ENCODE measurements around the gene PRDM16. TPM values are rescaled to one million over a fixed set of nuclear protein-coding genes. Genes with fewer than 3 reads are reported as not detected.

The PRDM16 gene
- total RNA-seq, 1 donor from 2014 or later = 0.79 TPM

DNA sequence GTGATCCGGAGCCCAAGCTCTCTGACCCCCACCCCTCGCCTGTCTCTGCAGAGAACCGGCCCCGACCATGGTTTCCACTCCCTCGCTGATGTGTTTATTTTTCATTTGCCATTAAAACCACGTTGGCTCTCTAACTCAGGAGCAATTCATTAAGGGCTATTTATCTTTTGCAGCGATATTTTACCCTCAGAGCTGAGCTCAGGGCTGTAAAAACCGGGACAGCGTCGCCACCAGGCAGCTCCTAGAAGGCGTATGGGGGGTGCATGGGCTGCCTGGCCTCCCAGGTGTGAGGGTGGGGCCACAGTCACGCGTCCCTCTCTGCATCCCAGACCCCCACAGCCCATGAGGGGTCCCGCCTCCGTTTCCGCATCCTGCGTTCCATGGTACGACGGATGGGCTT lies 71.4 kb downstream of the PRDM16 start:
- FAIRE-seq (no peak), DNase-seq (ENCODE audit: low read depth) (no peak)
- H3K4me3 ChIP-seq (ENCODE audit: low read depth, low read length) = no peak overlapping the region
- TF ChIP-seq, protein P1, sequence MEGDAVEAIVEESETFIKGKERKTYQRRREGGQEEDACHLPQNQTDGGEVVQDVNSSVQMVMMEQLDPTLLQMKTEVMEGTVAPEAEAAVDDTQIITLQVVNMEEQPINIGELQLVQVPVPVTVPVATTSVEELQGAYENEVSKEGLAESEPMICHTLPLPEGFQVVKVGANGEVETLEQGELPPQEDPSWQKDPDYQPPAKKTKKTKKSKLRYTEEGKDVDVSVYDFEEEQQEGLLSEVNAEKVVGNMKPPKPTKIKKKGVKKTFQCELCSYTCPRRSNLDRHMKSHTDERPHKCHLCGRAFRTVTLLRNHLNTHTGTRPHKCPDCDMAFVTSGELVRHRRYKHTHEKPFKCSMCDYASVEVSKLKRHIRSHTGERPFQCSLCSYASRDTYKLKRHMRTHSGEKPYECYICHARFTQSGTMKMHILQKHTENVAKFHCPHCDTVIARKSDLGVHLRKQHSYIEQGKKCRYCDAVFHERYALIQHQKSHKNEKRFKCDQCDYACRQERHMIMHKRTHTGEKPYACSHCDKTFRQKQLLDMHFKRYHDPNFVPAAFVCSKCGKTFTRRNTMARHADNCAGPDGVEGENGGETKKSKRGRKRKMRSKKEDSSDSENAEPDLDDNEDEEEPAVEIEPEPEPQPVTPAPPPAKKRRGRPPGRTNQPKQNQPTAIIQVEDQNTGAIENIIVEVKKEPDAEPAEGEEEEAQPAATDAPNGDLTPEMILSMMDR (IDR thresholded peaks at IDR 0.05; ENCODE audit: insufficient read depth, low read length, severe bottlenecking) = no peak
- H3K36me3 ChIP-seq (ENCODE audit: control insufficient read depth, insufficient read depth, low read length) = no peaks in the 10 kb centered on the region
- no peaks in the 10 kb centered on the region for H3K27me3 ChIP-seq (ENCODE audit: control insufficient read depth, insufficient read depth, low read length)

DNA sequence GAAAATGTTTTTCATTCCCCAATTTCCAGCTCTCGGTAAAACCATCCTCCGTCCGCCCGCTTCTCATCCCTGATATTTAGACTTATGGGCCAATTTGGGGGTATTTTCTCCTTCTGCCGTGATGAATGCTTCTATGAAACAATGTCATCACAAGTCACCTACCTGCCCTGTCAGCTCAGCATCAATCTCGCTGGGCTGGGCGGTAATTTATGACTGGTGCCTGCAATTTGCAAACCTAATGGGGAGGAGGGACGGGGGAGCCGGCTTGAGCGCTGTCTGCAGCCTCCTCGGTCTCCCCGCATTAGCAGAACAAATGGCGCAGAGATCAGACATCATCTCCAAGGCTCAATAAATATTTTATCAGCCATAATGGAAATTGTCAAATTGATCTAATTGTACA lies 72.1 kb downstream of the PRDM16 start:
- Histone ChIP-seq H3K36me3 (ENCODE audit: control insufficient read depth, insufficient read depth, low read length) (no peaks in the 10 kb centered on the region), H3K27me3 (ENCODE audit: control insufficient read depth, insufficient read depth, low read length) (no peaks in the 10 kb centered on the region), H3K4me3 (ENCODE audit: low read depth, low read length) (no peak overlapping the region)
- no peak for FAIRE-seq
- TF ChIP-seq, protein P1 (IDR thresholded peaks at IDR 0.05; ENCODE audit: insufficient read depth, low read length, severe bottlenecking) = no peak
- DNase-seq (ENCODE audit: low read depth) = no peak

DNA sequence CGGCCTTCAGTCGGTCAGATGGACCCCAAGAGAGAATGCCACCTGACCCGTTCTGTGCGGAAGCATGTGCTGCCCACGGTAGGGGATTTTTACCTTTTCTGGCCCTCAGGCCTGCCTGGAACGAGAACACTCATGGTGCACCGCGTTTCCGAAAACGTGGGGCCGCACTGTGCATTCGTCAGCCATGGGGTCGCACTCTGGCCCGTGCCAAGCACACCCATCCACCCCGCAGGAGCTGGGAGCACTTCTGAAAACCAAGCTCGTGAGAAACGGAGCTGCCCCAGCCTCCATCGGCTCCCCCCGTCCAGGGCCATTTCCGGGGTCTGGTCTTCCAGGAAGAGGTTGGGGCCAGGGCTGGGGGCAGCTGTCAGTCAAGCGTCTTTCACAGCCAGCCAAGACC lies 72.8 kb downstream of the PRDM16 start:
- H3K4me3 ChIP-seq (ENCODE audit: low read depth, low read length) = no peak overlapping the region
- no peak for FAIRE-seq
- no peak for DNase-seq (ENCODE audit: low read depth)
- TF ChIP-seq, protein P1 (IDR thresholded peaks at IDR 0.05; ENCODE audit: insufficient read depth, low read length, severe bottlenecking) = no peak
- no peaks in the 10 kb centered on the region for H3K36me3 ChIP-seq (ENCODE audit: control insufficient read depth, insufficient read depth, low read length)
- no peaks in the 10 kb centered on the region for H3K27me3 ChIP-seq (ENCODE audit: control insufficient read depth, insufficient read depth, low read length)

DNA sequence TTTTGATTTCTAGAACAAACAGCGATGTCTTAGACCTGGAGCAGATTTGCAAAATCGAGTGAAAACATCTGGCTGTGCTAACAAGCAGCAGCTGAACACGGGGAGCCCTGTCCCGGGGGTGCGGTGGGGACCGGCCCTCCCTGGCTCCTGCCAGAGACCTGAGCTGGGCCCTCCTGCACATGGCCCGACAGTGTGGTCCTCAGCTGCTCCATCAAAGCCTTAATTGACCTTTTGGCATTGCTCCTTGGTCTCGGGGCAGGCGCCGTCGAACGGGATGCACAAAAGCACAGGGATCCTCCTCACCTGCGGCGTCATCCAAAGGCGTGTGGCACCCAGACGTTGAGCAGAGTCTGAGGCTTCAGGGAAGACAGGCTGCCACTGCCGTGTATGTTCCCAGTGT lies 73.2 kb downstream of the PRDM16 start:
- no peaks in the 10 kb centered on the region for H3K36me3 ChIP-seq (ENCODE audit: control insufficient read depth, insufficient read depth, low read length)
- TF ChIP-seq, protein P1 (IDR thresholded peaks at IDR 0.05; ENCODE audit: insufficient read depth, low read length, severe bottlenecking) = no peak
- H3K4me3 ChIP-seq (ENCODE audit: low read depth, low read length) = no peak overlapping the region
- DNase-seq (ENCODE audit: low read depth) (no peak), FAIRE-seq (no peak)
- H3K27me3 ChIP-seq (ENCODE audit: control insufficient read depth, insufficient read depth, low read length) = no peaks in the 10 kb centered on the region

DNA sequence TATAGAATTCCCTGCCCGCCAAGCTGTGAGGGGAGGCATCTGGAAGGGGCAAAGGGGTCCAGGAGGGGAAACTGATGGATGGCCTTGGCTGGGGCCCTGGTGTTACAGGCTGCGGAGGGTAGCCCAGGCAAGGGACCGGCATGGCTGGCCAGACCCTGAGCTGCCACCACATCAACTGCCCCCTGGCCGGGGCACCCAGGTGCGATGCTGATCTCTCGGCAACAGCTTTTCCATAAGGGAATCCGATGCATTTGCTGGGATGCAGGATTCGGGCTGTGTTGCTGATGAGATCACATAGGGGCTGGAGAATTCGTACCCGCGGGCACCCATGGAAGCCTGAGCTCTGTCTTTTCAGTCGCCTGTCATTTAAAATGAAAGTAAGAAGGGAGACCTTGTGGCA lies 73.7 kb downstream of the PRDM16 start:
- no peak overlapping the region for H3K4me3 ChIP-seq (ENCODE audit: low read depth, low read length)
- DNase-seq (ENCODE audit: low read depth) (no peak), FAIRE-seq (no peak)
- no peaks in the 10 kb centered on the region for H3K36me3 ChIP-seq (ENCODE audit: control insufficient read depth, insufficient read depth, low read length)
- no peaks in the 10 kb centered on the region for H3K27me3 ChIP-seq (ENCODE audit: control insufficient read depth, insufficient read depth, low read length)
- TF ChIP-seq, protein P1 (IDR thresholded peaks at IDR 0.05; ENCODE audit: insufficient read depth, low read length, severe bottlenecking) = no peak

DNA sequence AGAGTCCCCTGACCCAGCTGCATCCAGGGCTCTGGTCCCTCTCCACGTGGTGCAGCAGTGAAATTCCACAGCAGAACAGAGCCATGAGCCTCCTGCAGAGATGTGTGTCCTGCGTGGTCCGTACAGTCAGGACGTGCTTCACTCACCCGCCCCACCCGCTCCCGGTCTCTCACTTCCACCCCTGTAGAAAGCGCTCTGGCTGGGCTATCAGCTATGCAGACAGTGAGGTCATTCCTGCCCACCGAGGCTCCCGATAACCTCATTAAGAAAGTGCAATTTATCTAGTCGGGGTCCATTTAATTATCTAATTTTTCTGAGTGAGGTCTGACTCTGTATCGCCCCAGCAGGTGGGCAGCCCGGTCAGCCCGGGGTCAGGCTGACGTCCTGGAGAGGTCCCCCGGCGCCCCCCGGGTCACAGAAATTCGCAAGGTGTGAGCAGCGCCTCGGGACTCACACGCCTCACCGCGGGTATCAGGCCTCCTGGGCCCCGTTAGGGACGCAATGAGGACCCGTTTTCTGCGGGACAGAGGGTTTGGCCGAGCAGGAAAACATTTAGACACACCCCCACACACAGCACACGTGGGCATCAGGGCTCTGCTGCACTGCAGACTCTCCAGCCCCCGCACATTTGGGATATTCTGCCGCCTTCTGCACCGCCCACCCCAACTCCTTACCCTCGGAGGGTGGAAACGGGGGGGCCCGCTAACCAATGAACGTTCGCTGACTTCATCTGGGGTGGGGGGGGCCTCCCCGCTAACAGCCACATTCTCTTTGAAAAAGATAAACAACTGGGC lies 76.7 kb downstream of the PRDM16 start:
- no peak for DNase-seq (ENCODE audit: low read depth)
- no peak for FAIRE-seq
- Histone ChIP-seq H3K4me3 (ENCODE audit: low read depth, low read length) (no peak overlapping the region), H3K27me3 (ENCODE audit: control insufficient read depth, insufficient read depth, low read length) (no peaks in the 10 kb centered on the region), H3K36me3 (ENCODE audit: control insufficient read depth, insufficient read depth, low read length) (no peaks in the 10 kb centered on the region)
- TF ChIP-seq, protein P1 (IDR thresholded peaks at IDR 0.05; ENCODE audit: insufficient read depth, low read length, severe bottlenecking) = no peak

Data from bronchial epithelial cell (primary cell).